OCI-LY1 (cell line): ENCODE results near the gene CDK17.

Experiments used
- EZH2 ChIP-seq: fragments of 200-600 bp; sonication (generic), shearing (Covaris generic); IDR thresholded peaks from 2 replicates; pipeline ENCODE4 v1.8.0; 2017; ENCODE audit warnings: borderline replicate concordance, mixed run types, mild to moderate bottlenecking, antibody characterized with exemption, low read length, moderate library complexity, mixed read lengths
- TF ChIP-seq, protein P1 (sequence below): fragments of 200-600 bp; sonication (generic), shearing (Covaris generic); IDR thresholded peaks from 2 replicates; pipeline ENCODE4 v1.5.1; 2017; ENCODE audit warnings: mild to moderate bottlenecking, antibody characterized with exemption, low read length, moderate library complexity, mixed read lengths

GRCh38 chr12:96285158-96285557 is 115.1 kb downstream of the CDK17 start:
- TF ChIP-seq, protein P1, sequence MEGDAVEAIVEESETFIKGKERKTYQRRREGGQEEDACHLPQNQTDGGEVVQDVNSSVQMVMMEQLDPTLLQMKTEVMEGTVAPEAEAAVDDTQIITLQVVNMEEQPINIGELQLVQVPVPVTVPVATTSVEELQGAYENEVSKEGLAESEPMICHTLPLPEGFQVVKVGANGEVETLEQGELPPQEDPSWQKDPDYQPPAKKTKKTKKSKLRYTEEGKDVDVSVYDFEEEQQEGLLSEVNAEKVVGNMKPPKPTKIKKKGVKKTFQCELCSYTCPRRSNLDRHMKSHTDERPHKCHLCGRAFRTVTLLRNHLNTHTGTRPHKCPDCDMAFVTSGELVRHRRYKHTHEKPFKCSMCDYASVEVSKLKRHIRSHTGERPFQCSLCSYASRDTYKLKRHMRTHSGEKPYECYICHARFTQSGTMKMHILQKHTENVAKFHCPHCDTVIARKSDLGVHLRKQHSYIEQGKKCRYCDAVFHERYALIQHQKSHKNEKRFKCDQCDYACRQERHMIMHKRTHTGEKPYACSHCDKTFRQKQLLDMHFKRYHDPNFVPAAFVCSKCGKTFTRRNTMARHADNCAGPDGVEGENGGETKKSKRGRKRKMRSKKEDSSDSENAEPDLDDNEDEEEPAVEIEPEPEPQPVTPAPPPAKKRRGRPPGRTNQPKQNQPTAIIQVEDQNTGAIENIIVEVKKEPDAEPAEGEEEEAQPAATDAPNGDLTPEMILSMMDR, result no peak
- no peak for TF ChIP-seq EZH2
